ENCODE results near the gene ATM.
A peak's percentile ranks its signal among the peaks of the same experiment; 100 is the strongest.

Gene ATM, protein sequence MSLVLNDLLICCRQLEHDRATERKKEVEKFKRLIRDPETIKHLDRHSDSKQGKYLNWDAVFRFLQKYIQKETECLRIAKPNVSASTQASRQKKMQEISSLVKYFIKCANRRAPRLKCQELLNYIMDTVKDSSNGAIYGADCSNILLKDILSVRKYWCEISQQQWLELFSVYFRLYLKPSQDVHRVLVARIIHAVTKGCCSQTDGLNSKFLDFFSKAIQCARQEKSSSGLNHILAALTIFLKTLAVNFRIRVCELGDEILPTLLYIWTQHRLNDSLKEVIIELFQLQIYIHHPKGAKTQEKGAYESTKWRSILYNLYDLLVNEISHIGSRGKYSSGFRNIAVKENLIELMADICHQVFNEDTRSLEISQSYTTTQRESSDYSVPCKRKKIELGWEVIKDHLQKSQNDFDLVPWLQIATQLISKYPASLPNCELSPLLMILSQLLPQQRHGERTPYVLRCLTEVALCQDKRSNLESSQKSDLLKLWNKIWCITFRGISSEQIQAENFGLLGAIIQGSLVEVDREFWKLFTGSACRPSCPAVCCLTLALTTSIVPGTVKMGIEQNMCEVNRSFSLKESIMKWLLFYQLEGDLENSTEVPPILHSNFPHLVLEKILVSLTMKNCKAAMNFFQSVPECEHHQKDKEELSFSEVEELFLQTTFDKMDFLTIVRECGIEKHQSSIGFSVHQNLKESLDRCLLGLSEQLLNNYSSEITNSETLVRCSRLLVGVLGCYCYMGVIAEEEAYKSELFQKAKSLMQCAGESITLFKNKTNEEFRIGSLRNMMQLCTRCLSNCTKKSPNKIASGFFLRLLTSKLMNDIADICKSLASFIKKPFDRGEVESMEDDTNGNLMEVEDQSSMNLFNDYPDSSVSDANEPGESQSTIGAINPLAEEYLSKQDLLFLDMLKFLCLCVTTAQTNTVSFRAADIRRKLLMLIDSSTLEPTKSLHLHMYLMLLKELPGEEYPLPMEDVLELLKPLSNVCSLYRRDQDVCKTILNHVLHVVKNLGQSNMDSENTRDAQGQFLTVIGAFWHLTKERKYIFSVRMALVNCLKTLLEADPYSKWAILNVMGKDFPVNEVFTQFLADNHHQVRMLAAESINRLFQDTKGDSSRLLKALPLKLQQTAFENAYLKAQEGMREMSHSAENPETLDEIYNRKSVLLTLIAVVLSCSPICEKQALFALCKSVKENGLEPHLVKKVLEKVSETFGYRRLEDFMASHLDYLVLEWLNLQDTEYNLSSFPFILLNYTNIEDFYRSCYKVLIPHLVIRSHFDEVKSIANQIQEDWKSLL (N-terminal part only)

DNA sequence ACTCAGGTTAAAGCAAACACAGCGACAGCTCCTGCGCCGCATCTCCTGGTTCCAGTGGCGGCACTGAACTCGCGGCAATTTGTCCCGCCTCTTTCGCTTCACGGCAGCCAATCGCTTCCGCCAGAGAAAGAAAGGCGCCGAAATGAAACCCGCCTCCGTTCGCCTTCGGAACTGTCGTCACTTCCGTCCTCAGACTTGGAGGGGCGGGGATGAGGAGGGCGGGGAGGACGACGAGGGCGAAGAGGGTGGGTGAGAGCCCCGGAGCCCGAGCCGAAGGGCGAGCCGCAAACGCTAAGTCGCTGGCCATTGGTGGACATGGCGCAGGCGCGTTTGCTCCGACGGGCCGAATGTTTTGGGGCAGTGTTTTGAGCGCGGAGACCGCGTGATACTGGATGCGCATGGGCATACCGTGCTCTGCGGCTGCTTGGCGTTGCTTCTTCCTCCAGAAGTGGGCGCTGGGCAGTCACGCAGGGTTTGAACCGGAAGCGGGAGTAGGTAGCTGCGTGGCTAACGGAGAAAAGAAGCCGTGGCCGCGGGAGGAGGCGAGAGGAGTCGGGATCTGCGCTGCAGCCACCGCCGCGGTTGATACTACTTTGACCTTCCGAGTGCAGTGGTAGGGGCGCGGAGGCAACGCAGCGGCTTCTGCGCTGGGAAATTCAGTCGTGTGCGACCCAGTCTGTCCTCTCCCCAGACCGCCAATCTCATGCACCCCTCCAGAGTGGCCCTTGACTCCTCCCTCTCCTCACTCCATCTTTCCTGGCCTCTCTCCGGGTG lies at the start of gene ATM, which contains the start of gene NPAT:
TSS of gene ATM (plus strand) at position 494 of the 774 bp plus-strand sequence. CDS start 4,558 bp downstream, outside the sequence.
TSS of gene NPAT (minus strand) at position 65 of the 774 bp plus-strand sequence. CDS start 102 bp downstream, outside the sequence.
- DNase-seq: peak; percentile 97

DNA sequence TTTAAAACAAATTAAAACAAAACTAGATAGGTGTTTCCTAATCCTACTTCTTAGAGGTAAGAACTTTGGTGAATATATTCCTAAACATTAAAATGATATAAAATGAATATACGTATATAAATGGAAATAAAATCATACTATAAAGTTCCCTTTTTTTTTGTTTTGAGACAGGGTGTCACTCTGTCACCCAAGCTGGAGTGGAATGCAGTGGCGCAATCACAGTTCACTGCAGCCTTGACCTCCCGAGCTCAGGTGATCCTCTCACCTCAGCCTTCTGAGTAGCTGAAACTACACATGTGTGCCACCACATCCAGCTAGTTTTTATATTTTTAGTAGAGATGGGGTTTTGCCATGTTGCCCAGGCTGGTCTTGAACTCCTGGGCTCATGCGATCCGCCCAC lies 45.3 kb upstream of the ATM start:
- no peak for DNase-seq

DNA sequence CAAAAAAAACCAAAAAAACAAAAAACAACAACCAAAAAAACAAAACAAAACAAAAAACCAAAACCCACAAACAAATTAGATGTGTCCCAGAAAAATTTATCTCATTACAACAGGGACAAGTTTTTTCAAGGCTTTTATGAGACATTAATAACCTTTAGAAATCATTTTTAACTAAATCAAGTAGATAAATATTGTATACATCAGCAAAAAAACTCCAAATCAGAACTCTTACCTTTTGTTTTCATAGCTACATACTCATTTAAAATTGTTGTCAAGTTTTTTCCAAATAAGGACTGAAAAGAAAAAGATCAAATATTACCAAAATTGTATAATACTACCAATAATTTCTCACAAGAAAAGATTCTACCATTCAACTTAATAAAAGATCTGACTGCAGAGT lies 29.1 kb upstream of the ATM start:
- DNase-seq: no peak

DNA sequence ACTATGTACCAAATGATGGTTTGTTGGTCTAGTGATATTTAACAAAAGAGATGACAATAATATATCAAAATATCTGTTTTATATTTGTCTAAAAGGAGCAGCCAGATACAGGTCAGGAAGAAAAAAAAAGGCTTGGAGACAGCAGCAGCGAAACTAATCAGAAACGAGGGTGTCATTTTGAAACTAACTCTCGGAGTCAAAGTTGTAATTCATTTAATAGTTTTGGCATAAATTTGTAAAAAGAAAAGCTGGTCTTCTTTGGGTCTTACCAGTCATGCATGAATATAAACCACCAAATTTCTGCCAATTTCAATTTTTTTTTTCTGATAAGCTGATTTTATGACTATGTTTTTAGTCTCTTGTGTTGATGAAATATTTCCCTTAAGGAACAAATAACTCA lies 26.0 kb upstream of the ATM start:
- DNase-seq: no peak

DNA sequence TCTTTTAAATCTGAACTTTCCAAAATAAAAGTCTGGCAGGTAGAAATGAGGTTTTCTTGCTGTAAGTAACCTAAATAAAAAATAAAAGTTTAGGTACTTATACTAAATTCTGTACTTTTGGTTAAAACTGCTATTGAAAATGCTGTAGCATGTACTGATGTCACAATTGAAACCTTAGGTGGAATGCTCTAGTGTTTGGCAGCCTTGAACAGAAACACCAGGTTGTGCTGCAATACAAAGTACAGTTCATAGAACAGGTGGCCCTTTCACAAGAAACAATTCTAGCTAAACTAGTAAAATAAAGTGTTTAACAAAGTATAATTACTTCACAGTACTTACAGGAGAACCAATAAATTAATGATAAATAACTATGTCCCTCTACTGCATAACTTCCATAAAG lies 25.5 kb upstream of the ATM start:
- DNase-seq: no peak

DNA sequence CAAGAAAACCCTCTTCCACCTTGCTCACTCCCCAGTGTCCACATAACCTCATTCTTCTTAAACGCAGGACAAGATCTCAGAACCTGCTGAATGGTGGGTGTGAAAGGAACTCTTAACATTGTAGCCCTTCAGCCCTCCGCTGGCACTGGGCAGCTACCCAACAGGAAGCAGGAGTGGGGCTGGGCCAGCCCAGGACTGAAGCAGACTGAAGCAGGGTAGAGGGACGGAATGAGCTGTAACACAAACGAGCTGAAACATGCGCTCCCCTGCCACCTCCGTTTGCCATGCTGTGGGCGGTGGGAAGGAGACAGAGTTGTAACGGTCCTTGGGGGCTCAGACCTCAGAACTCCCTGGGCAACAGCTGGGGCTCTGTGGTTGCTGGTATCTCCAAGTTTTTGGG lies 24.0 kb upstream of the ATM start:
- DNase-seq: no peak

DNA sequence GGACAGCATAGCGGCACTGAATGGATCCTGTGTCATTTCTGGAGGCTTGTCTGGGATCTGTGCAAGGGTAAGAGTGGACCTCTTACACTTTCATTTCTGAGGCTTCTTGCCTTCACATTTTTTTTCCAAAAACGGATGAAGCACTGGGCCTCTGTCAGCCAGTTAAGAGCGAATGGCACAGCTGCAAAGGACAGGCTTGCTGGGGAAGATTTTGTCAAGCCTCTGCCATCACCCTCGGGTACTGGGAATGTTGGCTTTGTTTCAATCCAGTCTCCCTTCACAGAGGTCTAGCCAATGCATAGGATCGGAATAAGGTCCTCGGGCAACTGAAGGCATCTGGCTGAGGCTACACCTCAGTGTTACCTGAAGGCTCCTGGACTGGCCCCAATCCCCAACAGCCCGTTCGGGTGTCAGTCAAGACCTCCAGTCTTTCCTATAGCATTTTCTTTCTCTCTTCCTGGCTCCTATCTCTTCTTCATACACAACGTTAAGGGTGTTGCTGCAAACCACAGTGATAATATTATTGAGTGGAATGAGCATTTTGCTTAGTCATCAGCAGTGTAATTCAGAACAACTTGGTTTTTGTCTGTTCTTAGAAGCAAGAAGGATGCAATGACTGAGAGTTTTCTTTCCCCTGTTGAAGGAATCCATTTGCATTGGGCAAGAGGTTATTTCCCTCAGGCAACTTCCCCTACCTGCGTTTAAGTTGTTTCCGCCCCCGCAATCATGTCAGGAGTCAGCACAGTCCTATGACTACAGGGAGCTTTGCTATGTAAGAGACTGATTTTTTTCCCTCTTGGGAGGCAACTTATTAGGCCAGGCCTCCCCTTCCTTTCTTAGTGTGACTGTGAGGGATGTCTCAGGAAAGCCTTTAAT lies 23.2 kb upstream of the ATM start:
- peak; percentile 75 for DNase-seq

DNA sequence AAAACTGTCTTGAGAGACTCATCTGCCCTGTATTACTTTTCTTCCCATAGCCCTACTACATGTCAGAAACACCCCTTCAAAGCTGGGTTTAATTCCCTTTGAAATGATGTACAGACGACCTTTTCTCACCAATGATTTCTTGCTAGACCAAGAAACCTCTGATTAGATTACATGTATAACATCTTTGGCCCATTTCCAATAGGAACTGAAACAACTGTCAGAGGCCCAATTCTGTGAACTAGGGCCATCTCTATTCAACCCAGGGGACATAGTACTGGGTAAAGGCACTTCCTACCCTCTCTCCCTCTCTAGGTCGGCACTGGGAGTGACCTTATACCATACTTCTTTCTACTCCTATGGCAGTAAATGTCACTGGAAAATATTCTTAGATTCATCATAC lies 19.8 kb upstream of the ATM start:
- DNase-seq: no peak

DNA sequence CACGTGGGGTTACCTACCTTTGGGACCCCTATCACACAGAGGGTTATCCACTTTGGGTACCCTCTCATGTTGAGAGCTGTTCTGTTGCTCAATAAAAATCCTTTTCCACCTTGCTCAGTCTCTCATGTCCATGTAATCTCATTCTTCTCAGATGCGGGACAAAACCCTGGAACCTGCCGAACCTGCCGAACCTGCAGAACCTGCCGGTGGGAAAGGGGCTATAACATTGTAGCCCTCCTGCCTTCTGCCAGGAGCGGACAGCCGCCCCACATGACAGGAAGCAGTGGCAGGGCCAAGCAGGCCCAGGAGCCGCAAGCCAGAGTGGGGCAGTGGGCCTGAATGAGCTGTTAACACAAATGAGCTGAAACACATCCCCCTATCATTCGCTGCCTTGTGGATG lies 18.5 kb upstream of the ATM start:
- DNase-seq: no peak

DNA sequence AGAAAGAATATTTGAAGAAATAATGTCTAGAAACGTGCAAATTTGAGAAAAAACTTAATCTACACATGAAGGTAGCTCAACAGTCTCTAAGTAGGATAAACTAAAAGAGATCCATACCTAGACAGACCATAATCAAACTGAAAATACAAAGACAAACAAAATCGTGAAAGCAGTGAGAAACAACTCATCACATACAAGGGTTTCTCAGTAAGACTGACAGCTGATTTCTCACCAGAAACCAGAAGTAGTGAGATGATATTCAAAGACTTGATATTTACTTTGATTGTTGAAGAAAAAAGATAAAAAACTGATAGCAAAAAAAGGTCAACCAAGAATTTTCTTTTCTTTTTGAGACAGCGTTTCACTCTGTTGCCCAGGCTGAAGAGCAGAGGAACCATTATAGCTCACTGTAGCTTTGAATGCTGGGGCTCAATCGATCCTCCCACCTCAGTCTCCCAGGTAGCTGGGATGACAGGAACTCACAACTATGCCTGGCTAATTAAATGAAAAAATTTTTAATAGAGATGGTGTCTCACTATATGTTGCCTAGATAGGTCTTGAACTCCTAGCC lies 17.9 kb upstream of the ATM start:
- DNase-seq: no peak

DNA sequence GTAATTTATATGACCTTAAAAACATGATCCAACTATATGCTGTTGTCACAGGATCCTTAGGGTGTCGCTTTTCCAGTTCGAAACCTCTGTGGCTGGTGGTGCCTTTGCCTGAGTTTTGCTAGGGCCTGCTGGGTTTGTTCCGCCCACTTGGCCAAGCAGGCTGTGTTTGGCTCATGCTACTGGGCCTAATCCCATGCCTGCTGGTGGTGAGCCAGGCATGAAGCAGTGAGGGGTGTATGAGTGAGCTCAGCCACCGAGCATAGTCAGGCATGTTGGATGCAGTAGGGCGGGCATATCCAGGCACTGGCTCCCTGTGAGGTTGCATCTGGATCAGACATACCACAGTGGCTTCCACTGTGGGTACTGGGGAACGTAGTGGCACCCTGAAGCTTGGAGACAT lies 16.7 kb upstream of the ATM start:
- no peak for DNase-seq

DNA sequence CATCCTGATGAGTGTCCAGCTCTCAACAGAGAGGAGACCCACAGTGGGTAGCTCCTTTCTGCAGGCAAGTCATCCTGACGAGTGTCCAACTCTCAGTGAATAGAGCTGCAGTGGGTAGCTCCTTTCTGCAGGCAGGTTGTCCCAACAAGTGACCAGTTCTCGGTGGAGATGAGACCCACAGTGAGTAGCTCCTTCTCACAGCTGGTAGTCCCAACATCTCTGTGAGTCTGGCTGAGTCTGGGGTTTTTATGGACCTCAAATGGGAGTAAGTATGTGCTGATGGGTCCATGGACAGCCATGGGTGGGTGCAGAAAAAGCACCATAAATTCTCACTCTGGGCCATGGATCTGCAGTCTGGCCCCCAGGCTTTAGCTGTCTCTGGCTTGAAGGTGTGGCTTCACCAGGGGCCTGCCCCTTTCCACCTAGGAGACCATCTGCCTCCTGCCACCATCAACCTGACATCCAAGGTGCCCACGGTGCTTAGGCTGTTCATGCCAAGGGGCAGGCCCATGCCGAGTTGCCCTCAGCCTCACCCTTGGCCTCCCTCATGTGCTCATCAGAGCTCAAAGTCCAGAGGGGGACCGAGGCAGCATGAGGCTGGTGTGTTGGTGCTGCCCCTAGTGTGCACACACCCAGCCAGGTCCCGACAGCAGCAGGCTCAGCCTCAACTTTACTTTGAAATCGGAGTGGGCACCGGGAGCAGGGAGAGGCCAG lies 15.7 kb upstream of the ATM start:
- DNase-seq: no peak

DNA sequence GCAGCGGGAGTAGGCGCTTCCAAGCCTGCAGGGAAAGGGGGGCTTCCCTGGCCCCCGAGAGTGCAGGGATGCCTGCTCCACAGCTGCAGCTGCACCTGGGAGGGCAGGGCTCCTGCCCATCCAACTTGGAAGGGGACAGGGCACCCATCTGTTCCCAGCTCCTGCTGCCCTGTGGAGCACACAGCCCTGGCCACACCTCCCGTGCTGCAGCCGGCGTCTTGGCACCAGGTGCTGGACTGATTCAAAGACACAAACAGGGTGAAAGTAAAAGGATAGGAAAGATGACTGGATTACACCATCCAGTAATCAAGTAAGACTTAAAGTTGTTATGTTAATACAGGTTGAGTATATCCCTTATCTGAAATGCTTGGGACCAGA lies 15.2 kb upstream of the ATM start:
- DNase-seq: no peak

DNA sequence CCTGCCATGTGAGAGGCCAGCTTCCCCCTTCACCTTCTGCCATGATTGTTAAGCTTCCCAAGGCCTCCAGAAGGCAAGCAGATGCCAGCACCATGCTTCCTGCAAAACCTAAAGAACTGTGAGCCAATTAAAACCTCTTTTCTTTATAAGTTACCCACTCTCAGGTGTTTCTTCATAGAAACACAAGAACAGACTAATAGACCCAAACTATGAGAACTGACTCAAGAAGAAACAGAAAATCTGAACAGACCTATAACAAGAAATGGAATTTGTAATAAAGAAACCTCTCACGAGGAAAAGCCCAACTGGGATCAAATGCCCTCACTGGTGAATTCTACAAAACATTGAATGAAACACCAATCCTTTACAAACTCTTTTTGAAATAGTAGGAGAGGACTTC lies 12.4 kb upstream of the ATM start:
- no peak for DNase-seq

DNA sequence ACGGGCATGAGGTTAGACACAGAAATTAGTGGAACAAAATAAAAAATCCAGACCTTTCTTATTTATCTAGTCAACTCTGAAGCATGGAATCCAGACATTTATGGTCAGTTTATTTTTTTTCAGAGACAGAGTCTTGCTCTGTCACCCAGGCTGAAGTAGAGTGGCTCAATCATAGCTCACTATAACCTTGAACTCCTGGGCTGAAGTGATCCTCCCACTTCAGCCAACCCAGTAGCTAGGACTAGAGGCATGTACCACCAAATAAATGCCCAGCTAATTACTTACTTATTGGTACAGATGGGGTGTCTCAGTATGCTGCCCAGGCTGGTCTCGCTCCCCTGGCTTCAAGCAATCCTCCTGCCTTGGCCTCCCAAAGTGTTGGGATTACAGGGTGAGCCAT lies 9.1 kb upstream of the ATM start:
- no peak for DNase-seq

DNA sequence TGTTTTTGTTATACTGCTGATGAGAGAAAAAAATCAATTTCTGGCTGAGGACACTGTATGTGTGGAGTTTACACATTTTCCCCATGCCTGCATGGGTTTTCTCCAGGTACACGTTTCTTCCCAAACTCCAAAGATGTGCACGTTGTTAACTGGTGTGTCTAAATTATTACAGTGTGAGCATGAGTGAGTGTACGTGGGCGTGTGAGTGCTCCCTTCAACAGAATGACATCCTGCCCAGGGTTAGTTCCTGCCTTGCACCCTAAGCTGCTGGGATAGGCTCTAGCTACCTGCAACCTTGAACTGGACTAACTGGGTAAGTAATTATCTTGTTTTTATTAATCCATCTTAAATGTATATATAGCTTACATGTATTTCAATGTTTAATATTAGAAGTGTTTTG lies 5.9 kb upstream of the ATM start:
- DNase-seq: no peak

DNA sequence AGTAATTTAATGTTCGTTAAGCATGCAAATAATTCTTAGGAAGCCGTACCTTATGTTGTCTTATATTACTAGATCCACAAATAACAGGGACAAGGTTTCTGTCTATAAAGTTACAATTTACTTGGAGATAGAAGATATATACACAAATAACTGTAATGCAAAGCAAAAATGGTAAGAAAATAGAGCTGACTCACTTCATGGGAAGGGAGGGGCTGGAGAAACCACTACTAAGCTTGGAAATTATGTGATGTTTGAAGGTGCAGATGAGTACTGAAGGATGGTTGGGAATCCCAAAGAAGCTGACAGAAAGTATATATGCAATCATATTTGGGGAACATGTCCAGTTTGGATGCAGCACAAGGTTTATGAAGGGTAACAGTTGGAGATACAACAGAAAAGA lies 4.4 kb upstream of the ATM start:
- no peak for DNase-seq

DNA sequence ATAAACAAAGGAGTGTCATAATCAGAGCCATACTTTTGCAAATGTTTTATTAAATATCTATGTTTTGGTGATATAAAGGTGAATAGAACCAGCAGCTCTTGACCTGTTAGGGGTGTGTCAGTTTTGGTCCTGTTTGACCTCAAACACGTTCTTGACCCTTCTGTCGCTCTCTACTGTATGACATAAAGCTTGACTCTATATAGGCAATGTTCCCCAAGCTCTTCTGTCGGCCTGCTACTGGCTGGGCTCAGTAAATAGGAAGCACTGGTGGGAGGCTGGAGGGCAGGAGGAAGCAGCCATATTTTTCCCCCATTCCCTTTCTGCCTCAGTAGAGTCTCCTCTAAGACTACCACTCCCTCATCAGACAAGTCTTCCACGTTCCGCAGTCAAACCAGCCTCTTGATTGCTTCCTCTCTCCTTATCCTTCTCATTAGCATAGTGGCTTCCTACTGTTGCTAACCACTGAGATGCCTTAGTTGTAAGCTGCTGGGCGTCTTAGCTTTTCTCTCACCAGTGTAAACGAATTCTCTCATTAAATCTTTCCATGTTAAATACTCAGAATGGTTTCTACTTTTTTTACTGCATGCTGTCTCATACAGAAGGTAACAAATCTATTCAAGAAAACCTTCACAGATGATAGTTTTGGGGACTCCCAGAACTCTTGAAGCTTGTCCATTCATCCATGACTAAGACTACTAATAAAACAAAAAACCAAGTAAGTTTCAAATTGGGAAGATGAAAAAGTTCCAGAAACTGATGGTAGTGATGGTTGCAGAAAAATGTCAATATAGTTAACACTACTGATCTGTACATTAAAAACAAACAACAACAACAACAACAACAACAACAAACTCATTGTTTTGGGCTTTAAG lies 3.7 kb upstream of the ATM start:
- no peak for DNase-seq

DNA sequence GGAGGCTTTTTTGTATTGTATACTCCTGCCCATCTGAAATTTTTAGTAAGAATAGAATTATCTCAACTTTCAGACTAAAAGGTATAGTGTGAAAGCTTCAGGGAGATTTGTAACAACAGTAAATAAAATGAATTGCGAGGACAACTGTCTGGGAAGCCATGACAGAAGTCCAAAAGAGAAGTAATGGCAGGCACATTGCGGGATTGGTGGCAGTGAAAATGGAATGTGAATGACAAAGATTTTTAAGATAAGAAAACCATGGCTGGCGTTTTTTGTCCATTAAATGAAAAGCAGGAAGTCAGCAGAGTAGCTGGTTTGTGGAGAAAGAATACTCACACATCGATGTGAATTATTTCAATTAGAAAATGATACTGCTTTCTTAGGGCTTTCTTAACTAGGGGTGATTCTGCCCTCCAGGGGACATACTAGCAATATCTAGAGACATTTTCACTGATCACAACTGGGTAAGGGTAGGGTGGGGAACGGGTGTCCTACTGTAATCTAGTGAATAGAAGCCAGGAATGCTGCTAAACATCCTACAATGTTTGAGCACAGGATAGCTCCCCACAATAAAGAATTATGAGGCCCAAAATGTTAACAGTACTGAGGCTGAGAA lies 2.0 kb upstream of the ATM start:
- DNase-seq: no peak
